Glomerular visceral epithelial cell (primary cell): ENCODE data around the gene ENPP3.
"Not testable (repeated sequence)": the region's sequence is repeated elsewhere in the genome, so short reads cannot be mapped to it uniquely, and the experiment has no call there.

Experiments
- DNase-seq: peaks from one replicate; pipeline ENCODE4 v3.0.0-alpha.2; 2016; ENCODE audit errors: extremely low spot score

The ENPP3 gene

GRCh38 chr6:131685266-131685780, 48.2 kb downstream of the ENPP3 start:
- DNase-seq, result no peak

- DNase-seq, result no peak
Measured at GRCh38 chr6:131687022-131687421, 49.9 kb downstream of the ENPP3 start.

GRCh38 chr6:131688286-131688685, 51.2 kb downstream of the ENPP3 start:
- DNase-seq, result no peak

- DNase-seq, result no peak
Measured at GRCh38 chr6:131692031-131692430, 54.9 kb downstream of the ENPP3 start.

GRCh38 chr6:131692589-131692988, 55.5 kb downstream of the ENPP3 start:
- DNase-seq, result no peak

- DNase-seq, result no peak
Measured at GRCh38 chr6:131693384-131693783, 56.3 kb downstream of the ENPP3 start.

- peak; percentile 69 for DNase-seq
Measured at GRCh38 chr6:131694832-131695426, 57.8 kb downstream of the ENPP3 start.

- DNase-seq, result no peak
Measured at GRCh38 chr6:131696956-131697355, 59.9 kb downstream of the ENPP3 start.

GRCh38 chr6:131700851-131701250, 63.7 kb downstream of the ENPP3 start:
- not testable (repeated sequence) for DNase-seq

GRCh38 chr6:131703905-131704304, 66.8 kb downstream of the ENPP3 start:
- not testable (repeated sequence) for DNase-seq

- DNase-seq, result not testable (repeated sequence)
Measured at GRCh38 chr6:131710917-131711316, 73.8 kb downstream of the ENPP3 start, which contains the start of gene CTAGE9. CTAGE9 (minus strand) TSS chr6:131711017; CDS start chr6:131711017, 0 bp downstream.

GRCh38 chr6:131715567-131715966, 78.5 kb downstream of the ENPP3 start:
- not testable (repeated sequence) for DNase-seq

GRCh38 chr6:131717836-131718542, 80.9 kb downstream of the ENPP3 start:
- DNase-seq, result no peak

GRCh38 chr6:131721161-131721560, 84.1 kb downstream of the ENPP3 start:
- peak; percentile 46 for DNase-seq

- no peak for DNase-seq
Measured at GRCh38 chr6:131724114-131724513, 87.0 kb downstream of the ENPP3 start.

GRCh38 chr6:131727467-131727866, 90.4 kb downstream of the ENPP3 start:
- no peak for DNase-seq

- no peak for DNase-seq
Measured at GRCh38 chr6:131727868-131728267, 90.8 kb downstream of the ENPP3 start.

- DNase-seq, result no peak
Measured at GRCh38 chr6:131728296-131728939, 91.3 kb downstream of the ENPP3 start.

GRCh38 chr6:131729550-131729949, 92.4 kb downstream of the ENPP3 start:
- DNase-seq, result no peak

GRCh38 chr6:131730264-131730663, 93.2 kb downstream of the ENPP3 start:
- no peak for DNase-seq

GRCh38 chr6:131731224-131731623, 94.1 kb downstream of the ENPP3 start:
- DNase-seq, result no peak

- DNase-seq, result no peak
Measured at GRCh38 chr6:131733376-131734016, 96.4 kb downstream of the ENPP3 start.
